ENCODE measurements around the gene MYNN. TPM values are rescaled to one million over a fixed set of nuclear protein-coding genes. Genes with fewer than 3 reads are reported as not detected.

MYNN gene
- total and polyA plus RNA-seq, 9 of the 15 experiments (the other 6 are each of a cell fraction or from before 2014, with no cell fraction given): 10.4 to 35.7 (median 21.3) TPM

DNA sequence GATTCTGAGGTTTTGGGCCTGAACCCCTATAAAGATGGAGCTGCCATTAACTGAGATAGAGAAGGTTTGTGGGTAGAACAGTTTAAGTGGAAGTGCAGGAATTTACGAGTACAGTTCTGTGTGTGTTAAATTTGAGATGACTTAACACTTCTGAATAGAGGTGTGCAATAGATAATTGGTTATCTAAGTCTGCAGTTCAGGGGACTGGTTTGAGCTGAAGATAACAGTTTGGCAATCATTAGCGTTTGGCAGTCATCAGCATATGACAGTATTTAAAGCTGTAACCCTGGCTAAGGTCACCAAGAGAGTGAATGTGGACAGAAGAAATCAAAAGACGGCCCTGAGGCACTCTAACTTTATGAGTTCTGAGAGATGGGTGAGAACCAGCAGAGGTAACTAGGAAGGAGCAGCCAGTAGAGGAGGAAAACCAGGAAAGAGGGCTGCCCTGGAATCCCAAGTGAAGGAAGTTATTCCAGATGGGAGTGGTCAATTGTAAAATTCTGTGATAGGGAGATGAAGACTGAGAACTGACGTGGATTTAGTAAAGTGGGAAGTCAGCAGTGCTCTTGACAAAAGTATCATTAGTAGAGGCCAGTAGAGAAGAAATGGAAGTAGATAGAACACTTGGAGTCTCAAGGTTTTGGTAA lies 8.1 kb downstream of the MYNN start (continued):
- TF ChIP-seq HDAC2 (IDR thresholded peaks at IDR 0.05) (peak; percentile 80; the same call in 1 of the 2 replicates), ZFP36 (IDR thresholded peaks at IDR 0.05; ENCODE audit: low read depth, low read length, partially characterized antibody) (no peak), KLF10 (CRISPR knock-in tag; IDR thresholded peaks at IDR 0.05) (no peak), RBM39 (optimal IDR thresholded peaks at IDR 0.05; ENCODE audit: low read depth, low read length) (no peak), ZNF217 (CRISPR knock-in tag; IDR thresholded peaks at IDR 0.05) (no peak), NFIC (IDR thresholded peaks at IDR 0.05) (peak; percentile 72), ATF7 (IDR thresholded peaks at IDR 0.05) (no peak), ZNF75A (CRISPR knock-in tag; IDR thresholded peaks at IDR 0.05) (no peak), NR2C1 (IDR thresholded peaks at IDR 0.05) (no peak), NR2C1 (tag; IDR thresholded peaks at IDR 0.05) (peak; percentile 54; the same call in 1 of the 2 replicates), ARHGAP35 (IDR thresholded peaks at IDR 0.05; ENCODE audit: partially characterized antibody) (no peak), ERF (CRISPR knock-in tag; IDR thresholded peaks at IDR 0.05) (no peak), PRMT5 (CRISPR knock-in tag; IDR thresholded peaks at IDR 0.05) (no peak), ZNF639 (CRISPR knock-in tag; conservative IDR thresholded peaks at IDR 0.05 in 1 of 2, IDR thresholded peaks at IDR 0.05 in 1 of 2) (peak in 1 of 2 experiments; percentile 52; a peak in 1 of 4 replicates), HMGXB4 (CRISPR knock-in tag; IDR thresholded peaks at IDR 0.05) (no peak), ZBTB33 (CRISPR knock-in tag; IDR thresholded peaks at IDR 0.05) (no peak), TRIM24 (IDR thresholded peaks at IDR 0.05) (peak; percentile 79 to 81), RNF2 (IDR thresholded peaks at IDR 0.05) (no peak), ZNF354B (CRISPR knock-in tag; IDR thresholded peaks at IDR 0.05) (no peak), ZNF696 (CRISPR knock-in tag; conservative IDR thresholded peaks at IDR 0.05) (no peak), HES1 (IDR thresholded peaks at IDR 0.05; ENCODE audit: low read depth) (no peak), JUND (IDR thresholded peaks at IDR 0.05; ENCODE audit: borderline replicate concordance, low read depth, low read length) (no peak), JUND (tag; IDR thresholded peaks at IDR 0.05; ENCODE audit: borderline replicate concordance, low read depth, low read length) (peak; percentile 52; the same call in 1 of the 3 replicates)
- TF ChIP-seq, protein P1, sequence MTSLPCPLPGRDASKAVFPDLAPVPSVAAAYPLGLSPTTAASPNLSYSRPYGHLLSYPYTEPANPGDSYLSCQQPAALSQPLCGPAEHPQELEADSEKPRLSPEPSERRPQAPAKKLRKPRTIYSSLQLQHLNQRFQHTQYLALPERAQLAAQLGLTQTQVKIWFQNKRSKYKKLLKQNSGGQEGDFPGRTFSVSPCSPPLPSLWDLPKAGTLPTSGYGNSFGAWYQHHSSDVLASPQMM (CRISPR knock-in tag; IDR thresholded peaks at IDR 0.05): no peak

All from K562 (cell line).